HG03045 (cell line): ENCODE results near the gene EEA1.

Source experiments
- ATAC-seq: cut with Tn5 transposase; IDR thresholded peaks from one replicate; pipeline ENCODE4 v1.9.1; 2021; ENCODE audit warnings: mild to moderate bottlenecking, moderate library complexity; ENCODE audit not compliant: unreplicated experiment

EEA1 gene

GRCh38 chr12:92938638-92939037 lies 9.5 kb upstream of the EEA1 start:
- ATAC-seq = no peak

GRCh38 chr12:92938018-92938417 lies 8.9 kb upstream of the EEA1 start:
- no peak for ATAC-seq

GRCh38 chr12:92933606-92934005 lies 4.5 kb upstream of the EEA1 start:
- no peak for ATAC-seq

- no peak for ATAC-seq
These were observed 1.3 kb upstream of the EEA1 start for GRCh38 chr12:92930421-92930820.

DNA sequence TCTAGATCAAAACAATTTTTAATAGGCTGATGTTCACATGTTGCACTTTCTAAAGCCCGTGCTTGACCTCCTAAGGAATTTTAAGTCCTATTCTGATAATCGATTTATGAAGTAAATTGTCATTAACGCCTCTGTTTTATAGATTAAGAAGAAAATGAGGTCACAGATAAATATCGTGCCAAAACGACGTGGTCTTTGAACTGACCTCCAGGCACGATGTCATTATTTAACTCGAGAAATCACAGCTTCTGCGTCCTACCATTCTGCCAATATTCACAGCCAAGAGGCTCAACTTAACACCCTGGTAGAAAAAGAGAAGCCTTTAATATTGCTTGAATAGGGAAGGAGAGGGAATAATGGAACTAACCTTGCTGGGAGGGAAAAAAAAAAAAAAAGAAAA lies 888 bp upstream of the EEA1 start:
- ATAC-seq = no peak

GRCh38 chr12:92928421-92928961 lies 604 bp downstream of the EEA1 start:
- ATAC-seq = peak; percentile 24

DNA sequence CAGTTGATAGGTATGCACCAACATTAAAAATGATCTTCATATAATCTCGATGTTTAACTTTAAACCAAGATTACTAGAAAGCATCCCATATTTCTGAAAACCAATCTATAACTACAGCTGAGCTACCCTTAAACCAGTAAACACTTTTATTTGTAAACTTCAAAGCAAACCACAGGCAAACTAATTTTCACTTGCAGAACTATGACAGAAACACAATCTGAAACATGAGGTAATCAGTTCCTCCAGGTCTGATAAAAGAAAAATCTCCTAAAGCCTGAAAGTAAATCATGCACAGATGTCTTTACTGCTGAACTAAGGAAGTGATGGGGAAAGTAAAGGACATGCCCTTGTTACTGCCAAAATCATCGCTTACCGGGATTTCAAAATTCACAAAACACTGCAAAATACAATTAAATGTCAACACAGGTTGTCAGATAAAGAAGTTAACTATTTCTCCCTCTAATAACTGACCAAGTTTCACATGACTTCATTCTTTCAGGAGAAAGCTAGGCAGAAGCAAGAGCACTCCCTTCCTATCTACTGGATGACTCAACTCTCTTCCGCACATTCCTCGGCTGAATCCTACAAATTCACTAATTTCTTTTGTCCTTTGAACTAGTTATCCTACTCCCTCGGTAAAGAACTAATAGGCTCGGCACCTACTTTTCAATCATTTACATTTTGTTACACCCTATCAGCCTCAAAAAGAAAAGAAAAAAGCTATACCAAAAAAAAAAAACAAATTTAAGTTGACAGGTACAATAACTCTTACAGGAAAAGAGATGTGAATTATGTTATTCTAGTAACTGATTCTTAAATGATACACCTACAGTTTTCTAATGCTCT lies 1.4 kb downstream of the EEA1 start:
- no peak for ATAC-seq

DNA sequence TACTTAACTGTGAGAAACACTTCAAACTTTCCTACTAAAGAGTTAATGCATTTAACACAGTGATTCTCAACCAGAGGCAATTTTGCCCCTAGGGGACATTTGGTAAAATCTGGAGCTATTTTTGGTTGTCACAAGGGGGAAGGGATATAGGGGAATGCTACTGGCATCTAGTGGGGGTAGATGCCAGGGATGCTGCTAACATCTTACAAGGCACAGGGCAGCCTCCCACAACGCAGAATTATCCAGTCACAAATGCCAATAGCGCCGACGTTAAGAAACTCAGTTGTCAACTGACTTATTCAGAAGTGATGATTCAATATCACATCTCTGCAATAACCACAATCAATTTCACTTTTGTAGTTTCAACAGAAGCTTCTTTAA lies 2.0 kb downstream of the EEA1 start:
- no peak for ATAC-seq

DNA sequence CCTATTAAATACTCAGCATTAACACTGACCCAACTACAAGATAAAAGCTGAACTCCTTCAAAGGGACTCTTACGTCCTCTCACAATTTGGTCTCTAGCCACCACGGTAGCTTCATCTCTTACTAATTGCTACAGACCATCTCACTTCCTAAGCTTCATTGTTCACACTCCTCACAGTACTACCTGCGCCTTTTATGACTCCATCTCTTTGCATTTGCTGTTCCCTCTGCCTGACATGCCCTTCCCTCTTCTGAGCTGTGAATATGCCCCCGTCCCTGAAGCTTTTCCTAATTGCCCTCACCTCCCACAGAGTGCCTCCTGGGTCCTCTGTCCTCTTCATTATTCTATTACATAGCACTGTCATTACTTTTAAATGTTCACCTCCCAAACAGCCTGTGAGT lies 2.5 kb downstream of the EEA1 start:
- no peak for ATAC-seq

GRCh38 chr12:92921877-92922276 lies 7.2 kb downstream of the EEA1 start:
- peak; percentile 86 for ATAC-seq

DNA sequence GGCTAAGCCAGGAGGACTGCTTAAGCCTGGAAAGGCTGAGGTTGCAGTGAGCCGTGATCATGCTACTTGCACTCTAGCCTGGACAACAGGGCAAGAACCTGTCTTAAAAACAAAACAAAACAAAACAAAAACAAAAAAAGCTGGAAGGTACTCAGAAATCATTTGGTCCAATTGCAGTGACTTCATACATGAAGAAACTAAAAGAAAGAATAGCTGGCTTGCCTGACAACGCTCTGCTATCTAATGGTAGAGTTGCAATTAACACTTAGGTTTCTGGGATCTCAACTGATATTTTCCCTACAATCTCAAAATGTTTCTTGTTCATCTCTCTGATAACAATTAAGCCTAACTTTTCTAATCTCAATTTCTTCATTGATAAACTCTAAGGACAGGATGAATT lies 13.7 kb downstream of the EEA1 start:
- ATAC-seq = no peak

DNA sequence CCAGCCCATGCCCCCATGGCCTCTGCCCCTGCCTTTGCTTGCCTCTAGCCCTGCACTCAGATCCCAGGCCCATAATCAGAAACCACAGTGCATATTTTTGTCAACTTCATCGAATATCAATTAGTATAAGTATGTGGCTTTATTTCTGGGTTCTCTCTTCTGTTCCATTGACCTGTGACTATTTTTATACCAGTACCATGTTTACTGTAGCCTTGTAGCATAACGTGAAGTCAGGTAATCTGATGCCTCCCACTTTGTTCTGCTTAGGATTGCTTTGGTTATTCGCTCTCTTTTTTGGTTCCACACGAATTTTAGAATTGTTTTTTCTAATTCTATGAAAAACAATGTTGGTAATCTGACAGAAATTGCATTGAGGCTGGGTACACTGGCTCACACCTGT lies 14.9 kb downstream of the EEA1 start:
- ATAC-seq = no peak

DNA sequence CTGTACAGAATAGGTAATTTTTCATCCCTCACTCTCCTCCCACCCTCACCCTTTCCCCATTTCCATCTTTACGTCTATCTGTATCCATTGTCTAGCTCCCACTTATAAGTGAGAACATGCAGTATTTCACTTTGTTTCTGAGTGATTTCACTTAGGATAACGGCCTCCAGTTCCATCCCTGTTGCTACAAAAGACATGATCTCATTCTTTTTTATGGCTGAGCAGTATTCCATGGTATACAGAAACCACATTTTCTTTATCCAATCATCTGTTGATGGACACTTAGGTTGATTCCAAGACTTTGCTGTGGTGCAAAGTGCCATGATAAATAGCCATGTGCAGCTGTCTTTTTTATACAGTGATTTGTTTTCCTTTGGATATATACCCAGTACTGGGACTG lies 16.4 kb downstream of the EEA1 start:
- no peak for ATAC-seq

GRCh38 chr12:92912052-92912451 lies 17.0 kb downstream of the EEA1 start:
- no peak for ATAC-seq

GRCh38 chr12:92911339-92911738 lies 17.8 kb downstream of the EEA1 start:
- ATAC-seq = no peak

DNA sequence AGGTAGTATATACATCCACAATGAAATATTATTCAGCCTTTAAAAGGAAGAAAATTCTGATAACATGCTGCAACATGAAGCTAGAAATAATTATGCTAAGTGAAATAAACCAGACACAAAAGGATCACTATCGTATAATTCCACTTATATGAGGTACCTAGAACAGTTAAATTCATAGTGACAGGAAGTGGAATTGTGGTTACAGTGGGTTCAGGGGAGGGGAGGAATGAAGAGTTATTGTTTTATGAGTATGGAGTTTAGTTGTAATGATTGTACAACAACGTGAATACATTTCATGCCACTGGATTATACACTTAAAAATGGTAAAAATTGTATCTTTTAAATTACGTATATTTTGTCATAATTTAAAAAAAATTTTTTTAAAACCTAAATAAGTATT lies 21.0 kb downstream of the EEA1 start:
- no peak for ATAC-seq

DNA sequence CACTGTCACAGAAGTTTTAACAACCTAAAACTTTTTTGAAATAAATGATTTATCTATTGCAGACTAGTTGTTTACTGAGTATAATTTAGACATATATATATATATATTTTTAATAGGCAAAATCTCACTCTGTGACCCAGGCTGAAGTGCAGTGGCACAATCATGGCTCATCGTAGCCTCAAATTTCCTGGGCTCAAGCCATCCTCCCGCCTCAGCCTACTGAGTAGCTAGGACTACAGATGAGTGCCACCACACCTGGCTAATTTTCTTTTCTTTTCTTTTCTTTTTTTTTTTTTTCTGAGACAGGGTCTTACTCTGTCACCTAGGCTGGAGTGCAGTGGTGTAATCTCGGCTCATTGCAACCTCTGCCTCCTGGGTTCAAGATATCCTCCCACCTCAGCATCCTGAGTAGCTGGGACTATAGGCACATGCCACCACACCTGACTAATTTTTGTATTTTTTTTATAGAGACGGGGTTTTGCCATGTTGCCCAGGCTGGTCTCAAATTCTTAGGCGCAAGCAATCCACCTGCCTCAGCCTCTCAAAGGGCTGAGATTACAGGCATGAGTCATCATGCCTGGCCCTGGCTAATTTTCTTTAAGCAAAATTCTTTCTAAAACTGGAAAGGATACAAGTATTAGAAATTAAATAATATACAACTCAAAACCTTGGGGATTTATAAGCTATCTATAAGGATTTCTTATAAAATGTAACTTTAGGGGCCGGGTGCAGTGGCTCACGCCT lies 23.1 kb downstream of the EEA1 start:
- no peak for ATAC-seq

DNA sequence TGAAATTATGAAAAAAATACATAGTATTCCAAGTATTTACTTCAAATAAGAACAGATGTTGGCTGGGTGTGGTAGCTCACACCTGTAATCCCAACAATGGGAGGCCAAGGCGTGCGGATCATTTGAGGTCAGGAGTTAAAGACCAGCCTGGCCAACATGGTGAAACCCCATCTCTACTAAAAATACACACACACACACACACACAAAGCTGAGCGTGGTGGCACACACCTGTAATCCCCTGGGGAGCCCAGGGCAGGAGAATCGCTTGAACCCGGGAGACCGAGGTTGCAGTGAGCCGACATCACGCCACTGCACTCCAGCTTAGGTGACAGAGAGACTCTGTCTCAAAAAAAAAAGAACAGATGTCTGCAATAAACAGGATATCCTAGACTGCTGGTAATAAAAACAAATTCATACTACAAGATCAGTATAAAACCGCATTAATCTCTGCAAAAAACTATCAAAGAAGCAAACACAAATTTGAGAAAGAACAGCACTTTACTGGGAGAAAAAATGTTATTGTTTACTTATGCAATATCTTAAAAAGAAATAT lies 23.8 kb downstream of the EEA1 start:
- ATAC-seq = no peak

GRCh38 chr12:92900941-92901340 lies 28.2 kb downstream of the EEA1 start:
- ATAC-seq = no peak

DNA sequence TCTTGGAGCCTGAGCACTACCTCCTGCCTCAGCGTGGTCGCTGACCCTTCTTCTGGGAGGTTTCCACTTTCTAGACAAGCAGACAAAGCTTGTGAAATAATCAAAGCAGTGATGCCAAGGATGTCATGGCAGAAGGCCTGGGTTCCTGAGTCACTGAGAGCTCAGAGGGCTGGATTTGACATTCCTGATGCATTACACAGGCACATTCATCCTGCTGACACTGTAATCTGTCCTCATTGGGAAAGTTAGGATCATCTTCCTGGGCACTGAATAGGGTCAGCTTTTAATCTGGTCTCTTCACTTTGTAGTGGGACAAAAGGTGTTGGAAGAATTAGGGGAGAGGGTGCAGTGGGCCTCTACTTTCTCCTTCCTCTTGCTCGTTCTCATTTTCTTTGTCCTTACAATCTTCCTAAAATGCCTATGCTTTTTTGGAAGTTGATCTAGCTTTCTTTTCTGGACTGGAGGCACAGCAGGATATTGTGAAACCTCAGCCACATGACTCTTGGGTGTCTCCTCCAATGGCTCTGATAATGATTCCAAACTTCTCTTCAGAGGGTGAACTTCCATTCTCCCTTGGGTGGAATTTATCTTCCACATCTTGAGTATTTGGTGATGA lies 29.6 kb downstream of the EEA1 start:
- ATAC-seq = no peak

- no peak for ATAC-seq
These were observed 30.3 kb downstream of the EEA1 start for GRCh38 chr12:92898755-92899154.
